Activated CD4-positive, alpha-beta T cell treated with anti-CD3 and anti-CD28 coated beads for 48 hours (primary cell): ENCODE results near the gene BNC2.

ENCODE experiments used
- DNase-seq: peaks from one replicate; pipeline ENCODE4 v3.0.0-alpha.2; 2020

BNC2 gene

GRCh38 chr9:16396389-16396788, 474.1 kb downstream of the BNC2 start:
- DNase-seq = no peak

- no peak for DNase-seq
These were observed 479.1 kb downstream of the BNC2 start for GRCh38 chr9:16391369-16391768.

GRCh38 chr9:16387382-16387781, 483.1 kb downstream of the BNC2 start:
- DNase-seq = no peak

- no peak for DNase-seq
These were observed 483.7 kb downstream of the BNC2 start for GRCh38 chr9:16386827-16387077.

GRCh38 chr9:16386007-16386826, 484.3 kb downstream of the BNC2 start:
- DNase-seq = no peak

- no peak for DNase-seq
These were observed 484.9 kb downstream of the BNC2 start for GRCh38 chr9:16385590-16385989.

GRCh38 chr9:16384993-16385392, 485.5 kb downstream of the BNC2 start:
- DNase-seq = no peak

- no peak for DNase-seq
These were observed 493.2 kb downstream of the BNC2 start for GRCh38 chr9:16377311-16377710.

- no peak for DNase-seq
These were observed 499.2 kb downstream of the BNC2 start for GRCh38 chr9:16371306-16371705.

GRCh38 chr9:16370647-16371046, 499.8 kb downstream of the BNC2 start:
- DNase-seq = no peak

- DNase-seq = no peak
These were observed 501.0 kb downstream of the BNC2 start for GRCh38 chr9:16369427-16369826.

GRCh38 chr9:16368237-16369087, 502.0 kb downstream of the BNC2 start:
- DNase-seq = no peak

- no peak for DNase-seq
These were observed 502.8 kb downstream of the BNC2 start for GRCh38 chr9:16367605-16368231.

- no peak for DNase-seq
These were observed 506.1 kb downstream of the BNC2 start for GRCh38 chr9:16364347-16364746.

- DNase-seq = no peak
These were observed 506.6 kb downstream of the BNC2 start for GRCh38 chr9:16363916-16364315.

GRCh38 chr9:16363073-16363781, 507.2 kb downstream of the BNC2 start:
- DNase-seq = no peak

- DNase-seq = no peak
These were observed 508.5 kb downstream of the BNC2 start for GRCh38 chr9:16361939-16362338.

- DNase-seq = no peak
These were observed 509.4 kb downstream of the BNC2 start for GRCh38 chr9:16361118-16361517.

- DNase-seq = no peak
These were observed 510.2 kb downstream of the BNC2 start for GRCh38 chr9:16360247-16360646.
